Left ventricle myocardium inferior (tissue), 1 donor: Measurements from ENCODE around the gene EFNA2. TPM values are rescaled to one million over a fixed set of nuclear protein-coding genes. Genes with fewer than 3 reads are reported as not detected.
A peak's percentile ranks its signal among the peaks of the same experiment; 100 is the strongest.

Experiments
- DNase-seq: peaks from one replicate; pipeline ENCODE4 v3.0.0-alpha.2; 2020
- H3K27ac ChIP-seq: fragments of 200-600 bp; replicated peaks from 2 replicates; pipeline ENCODE4 v1.8.0; 2021
- H3K27me3 ChIP-seq: fragments of 200-600 bp; 2 replicates; pipeline ENCODE4 v1.8.0; 2021; ENCODE audit warnings: low read depth
- H3K36me3 ChIP-seq: fragments of 200-600 bp; 2 replicates; pipeline ENCODE4 v1.8.0; 2021
- H3K4me1 ChIP-seq: fragments of 200-600 bp; 2 replicates; pipeline ENCODE4 v1.8.0; 2021
- H3K4me3 ChIP-seq: fragments of 200-600 bp; 2 replicates; pipeline ENCODE4 v1.8.0; 2021; ENCODE audit warnings: mild to moderate bottlenecking, moderate library complexity
- H3K9me3 ChIP-seq: fragments of 200-600 bp; replicated peaks from 2 replicates; pipeline ENCODE4 v1.8.0; 2021
- CTCF ChIP-seq: fragments of 200-600 bp; IDR thresholded peaks from 2 replicates; pipeline ENCODE4 v1.8.0; 2021; ENCODE audit warnings: antibody characterized with exemption, mild to moderate bottlenecking, borderline replicate concordance
- intact Hi-C: fragments of 100-400 bp; cut with micrococcal nuclease; formaldehyde crosslinking; loops from one replicate; pipeline ENCODE4 v1.11.0; 2022
- total RNA-seq: library from RNA; stranded (reverse); fragmentation: NEBNext Ultra II Directional; extraction: Animal tissue kit (Norgen Biotek cat#: 25700); gene quantifications from one replicate; pipeline ENCODE4 v1.2.1, GENCODE V29; 2021
- donor health status: DM: no; HTN: yes; CAD: no; lungs with severe emphysema.

The EFNA2 gene
- total RNA-seq, 1 donor from 2014 or later: not detected

GRCh38 chr19:1278713-1279660 is 6.7 kb upstream of the EFNA2 start:
- TF ChIP-seq CTCF: no peak
- Histone ChIP-seq H3K4me3 (no peak overlapping the region), H3K27ac (no peak overlapping the region), H3K27me3 (peaks cover 14% of the 10 kb centered on the region), H3K4me1 (peaks cover 35% of the 10 kb centered on the region), H3K36me3 (peaks cover 20% of the 10 kb centered on the region), H3K9me3 (no peaks in the 10 kb centered on the region)
- intact Hi-C loops: no loop called here
- DNase-seq: no peak

- Histone ChIP-seq H3K9me3 (no peaks in the 10 kb centered on the region), H3K27ac (no peak overlapping the region), H3K4me1 (peaks cover 27% of the 10 kb centered on the region), H3K27me3 (peaks cover 23% of the 10 kb centered on the region), H3K4me3 (no peak overlapping the region), H3K36me3 (peaks cover 12% of the 10 kb centered on the region)
- intact Hi-C loops: no loop called here
- peak; percentile 98 for TF ChIP-seq CTCF
- DNase-seq: peak; percentile 81
Observed at GRCh38 chr19:1279782-1280341, 5.8 kb upstream of the EFNA2 start.

DNA sequence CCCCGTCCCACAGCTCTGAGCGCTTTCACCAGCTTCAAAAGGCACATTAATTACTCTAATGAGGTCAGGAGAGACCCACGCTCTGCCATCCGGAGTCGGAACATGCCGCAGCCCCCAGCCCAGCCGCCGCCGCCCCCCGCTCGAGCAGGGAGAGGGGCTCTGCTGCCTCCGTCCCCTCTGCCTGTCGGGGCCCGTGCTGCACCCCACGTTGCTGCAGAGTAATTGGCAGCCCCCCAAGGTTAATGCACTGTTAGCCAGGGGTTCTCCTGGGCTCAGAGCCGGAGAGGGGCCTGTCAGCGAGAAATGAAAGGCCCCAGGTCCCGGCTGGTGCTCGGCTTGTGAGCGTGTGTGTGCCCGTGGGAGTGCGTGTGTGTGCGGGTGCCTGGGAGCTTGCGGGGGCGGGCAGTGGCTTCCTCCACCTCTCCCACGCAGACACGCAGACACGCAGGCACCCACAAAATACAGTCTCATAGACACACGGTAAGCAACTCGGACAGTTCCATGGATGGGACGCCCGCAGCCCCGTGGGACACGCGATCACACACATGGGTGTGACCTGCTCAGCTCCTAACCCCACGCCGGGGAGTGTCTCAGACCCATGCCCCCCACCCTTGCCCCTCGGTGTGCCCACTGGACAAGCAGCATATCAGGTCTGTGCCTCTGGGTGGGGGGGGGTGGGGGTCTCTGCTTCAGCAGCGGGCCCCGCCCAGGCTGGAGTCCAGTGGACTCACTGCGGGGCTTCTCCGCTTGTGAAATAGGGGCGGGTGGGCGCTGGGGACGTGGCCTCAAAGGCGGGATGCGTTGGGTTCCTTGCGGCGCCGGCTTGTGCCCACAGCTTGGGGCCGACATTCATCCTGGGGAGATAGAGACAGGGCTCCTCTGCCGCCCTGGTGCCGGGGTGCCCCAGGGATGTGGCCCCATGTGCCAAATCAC is 4.8 kb upstream of the EFNA2 start:
- no peak for DNase-seq
- Histone ChIP-seq H3K27ac (no peak overlapping the region), H3K36me3 (peaks cover 9% of the 10 kb centered on the region), H3K9me3 (no peaks in the 10 kb centered on the region), H3K27me3 (peaks cover 30% of the 10 kb centered on the region), H3K4me1 (peaks cover 21% of the 10 kb centered on the region), H3K4me3 (no peak overlapping the region)
- intact Hi-C loops: no loop called here
- TF ChIP-seq CTCF: no peak

GRCh38 chr19:1281569-1282287 is 3.9 kb upstream of the EFNA2 start:
- peaks cover 17% of the 10 kb centered on the region for H3K4me1 ChIP-seq
- H3K9me3 ChIP-seq: no peaks in the 10 kb centered on the region
- peaks cover 9% of the 10 kb centered on the region for H3K36me3 ChIP-seq
- no peak for DNase-seq
- H3K27ac ChIP-seq: no peak overlapping the region
- H3K4me3 ChIP-seq: no peak overlapping the region
- intact Hi-C loops: no loop called here
- peaks cover 37% of the 10 kb centered on the region for H3K27me3 ChIP-seq
- TF ChIP-seq CTCF: no peak
